ENCODE results near the gene AFAP1.
A peak's percentile ranks its signal among the peaks of the same experiment; 100 is the strongest.

The AFAP1 gene

GRCh38 chr4:7710576-7711306, 228.9 kb downstream of the AFAP1 start:
- DNase-seq = peak; percentile 59

- DNase-seq = no peak
Measured at GRCh38 chr4:7710126-7710525, 229.5 kb downstream of the AFAP1 start.

DNA sequence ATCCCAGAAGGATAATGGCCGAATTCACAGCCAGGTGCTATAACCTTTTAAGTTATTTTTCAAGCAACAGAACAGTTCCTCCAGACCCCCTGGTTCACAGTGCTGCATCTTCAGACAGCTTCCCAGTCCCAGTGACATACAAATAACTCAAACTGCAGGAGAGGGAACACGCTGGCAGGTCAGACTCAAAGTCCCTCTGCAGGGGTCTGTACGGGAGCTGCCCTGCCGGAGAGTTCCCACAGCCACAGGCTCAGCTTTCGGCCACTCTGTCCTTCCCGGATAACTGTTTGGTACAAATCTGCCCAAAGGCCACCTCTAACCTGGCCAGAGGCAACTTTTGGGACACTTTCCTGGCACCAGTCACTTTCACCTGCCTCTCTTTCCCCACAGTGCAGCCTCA, 230.2 kb downstream of the AFAP1 start:
- no peak for DNase-seq

DNA sequence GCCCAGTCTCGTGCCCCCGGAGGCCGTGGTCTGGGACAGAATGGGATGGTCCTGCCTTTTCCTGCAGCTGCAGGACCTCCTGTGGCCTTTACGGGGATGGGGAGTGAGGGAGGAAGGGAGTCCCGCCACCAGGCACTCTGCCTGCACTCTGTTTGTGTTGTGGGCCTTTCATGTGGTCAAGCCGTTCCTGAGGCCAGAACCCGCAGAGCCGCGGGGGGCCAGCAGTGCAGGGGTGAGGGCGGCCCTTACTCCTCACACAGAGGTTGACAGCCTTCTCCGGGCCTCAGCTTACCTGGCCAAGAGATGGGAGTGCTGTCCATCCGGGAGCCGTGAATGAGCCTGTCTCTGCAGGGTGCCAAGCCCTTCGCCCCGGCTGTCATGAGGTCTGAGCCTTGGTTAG, 230.7 kb downstream of the AFAP1 start:
- no peak for DNase-seq
